Activated CD4-positive, alpha-beta T cell treated with anti-CD3 and anti-CD28 coated beads, Interleukin-2, amount 10 ng/mL, durations not matched to agents 24 days and 14 days (primary cell): ENCODE data around the gene ACOT4. TPM values are rescaled to one million over a fixed set of nuclear protein-coding genes. Genes with fewer than 3 reads are reported as not detected.
A peak's percentile ranks its signal among the peaks of the same experiment; 100 is the strongest.
"Not testable (repeated sequence)": the region's sequence is repeated elsewhere in the genome, so short reads cannot be mapped to it uniquely, and the experiment has no call there.

Source experiments
- DNase-seq: peaks from one replicate; pipeline ENCODE4 v3.0.0; 2022
- H3K27ac Mint-ChIP-seq: one replicate; pipeline ENCODE4 v1.8.0; 2022; ENCODE audit warnings: mild to moderate bottlenecking, mixed read lengths
- H3K27me3 Mint-ChIP-seq: one replicate; pipeline ENCODE4 v1.8.0; 2022; ENCODE audit warnings: mixed read lengths
- H3K36me3 Mint-ChIP-seq: one replicate; pipeline ENCODE4 v1.8.0; 2022; ENCODE audit warnings: low read depth, mild to moderate bottlenecking, mixed read lengths
- H3K4me1 Mint-ChIP-seq: one replicate; pipeline ENCODE4 v1.8.0; 2021; ENCODE audit warnings: mixed read lengths
- H3K4me3 Mint-ChIP-seq: one replicate; pipeline ENCODE4 v1.8.0; 2022; ENCODE audit warnings: mild to moderate bottlenecking, moderate library complexity, mixed read lengths
- H3K9me3 Mint-ChIP-seq: one replicate; pipeline ENCODE4 v1.8.0; 2021; ENCODE audit warnings: mixed read lengths
- intact Hi-C: fragments of 100-400 bp; cut with micrococcal nuclease; formaldehyde crosslinking; loops from one replicate; pipeline ENCODE4 v1.15.1; 2023
- total RNA-seq: library from RNA; stranded (reverse); gene quantifications from 2 replicates; pipeline ENCODE4 v1.2.3, GENCODE V29; 2022

Gene ACOT4
- total RNA-seq, 1 donor from 2014 or later: 1.4 TPM

GRCh38 chr14:73627151-73627558, 35.5 kb downstream of the ACOT4 start:
- Mint-ChIP-seq H3K9me3 (no peaks in the 10 kb centered on the region), H3K27me3 (peaks cover 5% of the 10 kb centered on the region), H3K36me3 (no peaks in the 10 kb centered on the region), H3K4me1 (no peaks in the 10 kb centered on the region), H3K4me3 (no peak overlapping the region), H3K27ac (no peak overlapping the region)
- DNase-seq: no peak
- intact Hi-C loops: no loop called here

- no peak for DNase-seq
- no peak overlapping the region for H3K27ac Mint-ChIP-seq
- intact Hi-C loops: loop anchor here (5.0 to 10.0 kb wide), 2 partner anchors 138 to 335 kb away; partner anchors contain the start of gene RIOX1
- no peaks in the 10 kb centered on the region for H3K36me3 Mint-ChIP-seq
- H3K4me3 Mint-ChIP-seq: no peak overlapping the region
- peaks cover 4% of the 10 kb centered on the region for H3K4me1 Mint-ChIP-seq
- H3K9me3 Mint-ChIP-seq: no peaks in the 10 kb centered on the region
- peaks cover 17% of the 10 kb centered on the region for H3K27me3 Mint-ChIP-seq
Measured at GRCh38 chr14:73630009-73630780, 38.5 kb downstream of the ACOT4 start.

GRCh38 chr14:73633116-73634010, 41.7 kb downstream of the ACOT4 start:
- intact Hi-C loops: loop anchor here (1.0 to 10.0 kb wide), 3 partner anchors 125 to 339 kb away; partner anchors contain the start of gene RIOX1
- DNase-seq: peak; percentile 87
- Mint-ChIP-seq H3K9me3 (no peaks in the 10 kb centered on the region), H3K27ac (peak overlapping the region; percentile 41), H3K4me1 (peaks cover 4% of the 10 kb centered on the region), H3K27me3 (peaks cover 26% of the 10 kb centered on the region), H3K4me3 (peak overlapping the region; percentile 76), H3K36me3 (no peaks in the 10 kb centered on the region)

GRCh38 chr14:73634011-73634833, 42.5 kb downstream of the ACOT4 start:
- Mint-ChIP-seq H3K36me3 (no peaks in the 10 kb centered on the region), H3K9me3 (no peaks in the 10 kb centered on the region), H3K4me1 (peaks cover 4% of the 10 kb centered on the region), H3K27me3 (peaks cover 26% of the 10 kb centered on the region), H3K4me3 (peak overlapping the region; percentile 76), H3K27ac (peak overlapping the region; percentile 41)
- intact Hi-C loops: loop anchor here (5.0 to 10.0 kb wide), 2 partner anchors 142 to 339 kb away; partner anchors contain the start of gene RIOX1
- no peak for DNase-seq

GRCh38 chr14:73636355-73636754, 44.7 kb downstream of the ACOT4 start:
- not testable (repeated sequence) for H3K4me1 Mint-ChIP-seq, H3K27ac Mint-ChIP-seq, H3K4me3 Mint-ChIP-seq, H3K36me3 Mint-ChIP-seq, H3K9me3 Mint-ChIP-seq, DNase-seq
- H3K27me3 Mint-ChIP-seq: peaks cover 21% of the 10 kb centered on the region
- intact Hi-C loops: loop anchor here (10.0 kb wide), 1 partner anchor 342 kb away; no protein-coding TSS in a partner anchor

- intact Hi-C loops: loop anchor here (10.0 kb wide), 1 partner anchor 343 kb away; no protein-coding TSS in a partner anchor
- Mint-ChIP-seq H3K9me3 (no peaks in the 10 kb centered on the region), H3K27ac (no peak overlapping the region), H3K36me3 (no peaks in the 10 kb centered on the region), H3K27me3 (peaks cover 21% of the 10 kb centered on the region), H3K4me3 (no peak overlapping the region), H3K4me1 (peaks cover 4% of the 10 kb centered on the region)
- no peak for DNase-seq
Measured at GRCh38 chr14:73637830-73638229, 46.2 kb downstream of the ACOT4 start.

GRCh38 chr14:73640796-73641365, 49.2 kb downstream of the ACOT4 start:
- Mint-ChIP-seq H3K27me3 (peaks cover 4% of the 10 kb centered on the region), H3K36me3 (no peaks in the 10 kb centered on the region), H3K4me1 (peaks cover 12% of the 10 kb centered on the region), H3K9me3 (no peaks in the 10 kb centered on the region), H3K27ac (no peak overlapping the region), H3K4me3 (no peak overlapping the region)
- intact Hi-C loops: no loop called here
- DNase-seq: no peak

GRCh38 chr14:73644531-73645247, 53.0 kb downstream of the ACOT4 start, which contains the start of gene DNAL1:
Gene DNAL1, plus strand, starts transcription at chr14:73644986. Its CDS starts 54 bp downstream, at chr14:73645040.
- Mint-ChIP-seq H3K4me1 (peaks cover 12% of the 10 kb centered on the region), H3K36me3 (no peaks in the 10 kb centered on the region), H3K27me3 (no peaks in the 10 kb centered on the region), H3K27ac (peak within 1 kb of the TSS; percentile 71), H3K4me3 (peak within 1 kb of the TSS; percentile 87), H3K9me3 (no peaks in the 10 kb centered on the region)
- intact Hi-C loops: loop anchor here (2.0 kb wide), 1 partner anchor 68 kb away; no protein-coding TSS in a partner anchor
- DNase-seq: peak; percentile 98

- peak overlapping the region; percentile 71 for H3K27ac Mint-ChIP-seq
- H3K4me1 Mint-ChIP-seq: peaks cover 12% of the 10 kb centered on the region
- peak overlapping the region; percentile 87 for H3K4me3 Mint-ChIP-seq
- no peaks in the 10 kb centered on the region for H3K9me3 Mint-ChIP-seq
- no peaks in the 10 kb centered on the region for H3K27me3 Mint-ChIP-seq
- H3K36me3 Mint-ChIP-seq: no peaks in the 10 kb centered on the region
- DNase-seq: no peak
- intact Hi-C loops: loop anchor here (2.0 kb wide), 1 partner anchor 68 kb away; no protein-coding TSS in a partner anchor
Measured at GRCh38 chr14:73645248-73645610, 53.6 kb downstream of the ACOT4 start.

Other genes with a start within 250 kb of the ACOT4 start
- gene NUMB, start 133.3 kb upstream of the ACOT4 start, total RNA-seq: 48.1 and 54.8 TPM in 2 replicates
- 23.8 and 24.0 TPM in 2 replicates for gene RIOX1, start 100.9 kb upstream of the ACOT4 start, total RNA-seq
- 1.5 and 1.6 TPM in 2 replicates for gene ACOT1, start 54.7 kb upstream of the ACOT4 start, total RNA-seq
- gene HEATR4, start 32.9 kb upstream of the ACOT4 start, total RNA-seq: not detected in 2 replicates
- gene ACOT2, start 22.7 kb upstream of the ACOT4 start, total RNA-seq: 6.2 and 6.4 TPM in 2 replicates
- not detected in 2 replicates for gene ACOT6, start 20.6 kb downstream of the ACOT4 start, total RNA-seq
- gene DNAL1, start 53.1 kb downstream of the ACOT4 start, total RNA-seq: 6.6 and 6.8 TPM in 2 replicates
- 29.7 and 30.4 TPM in 2 replicates for gene PNMA1, start 122.5 kb downstream of the ACOT4 start, total RNA-seq